ENCODE measurements around the gene PRKAR1A. TPM values are rescaled to one million over a fixed set of nuclear protein-coding genes. Genes with fewer than 3 reads are reported as not detected.

The PRKAR1A gene
- total RNA-seq (2021; fragmentation: NEBNext Ultra II Directional; extraction: Animal tissue kit (Norgen Biotek cat#: 25700)) (147 and 149 TPM in 2 replicates), polyA plus RNA-seq (2011; rRNA removed) (39.3 and 41.7 TPM in 2 replicates), polyA minus RNA-seq (2011; rRNA and poly(A)+ RNA removed) (106 and 131 TPM in 2 replicates)
- 97.8 TPM for polyA plus RNA-seq (2011; cell fraction: cytosol; rRNA removed)
- 71.6 TPM for polyA plus RNA-seq (2011; cell fraction: nucleus; rRNA removed)
- polyA plus RNA-seq (2012, experiment 1 of 2), result 130 to 145 TPM (median 136 TPM) in 4 replicates
- 18.5 TPM for polyA plus RNA-seq (2012, experiment 2 of 2)
- polyA plus RNA-seq (2013, experiment 1 of 2), result 54.5 TPM
- polyA plus RNA-seq (2013, experiment 2 of 2), result 56.0 TPM
- polyA minus RNA-seq (2011; cell fraction: cytosol; rRNA and poly(A)+ RNA removed), result 176 TPM
- polyA minus RNA-seq (2011; cell fraction: nucleus; rRNA and poly(A)+ RNA removed), result 124 TPM
- long read RNA-seq, experiment 1, full-length matches to known transcripts, result 22 of 78 reads
- long read RNA-seq, experiment 1, partial matches to known transcripts, result 24 of 78 reads
- long read RNA-seq, experiment 1, other reads (novel, unspliced or antisense), result 32 of 78 reads
- long read RNA-seq, experiment 2, full-length matches to known transcripts, result 18 of 93 reads
- long read RNA-seq, experiment 2, partial matches to known transcripts, result 64 of 93 reads
- long read RNA-seq, experiment 2, other reads (novel, unspliced or antisense), result 11 of 93 reads

- Histone ChIP-seq H3K79me2 (ENCODE audit: control insufficient read depth in 1 of 2, insufficient read depth in 2 of 2, low read length in 2 of 2) (peaks cover 4 to 46% of the 10 kb centered on the region in 2 experiments; a peak in 3 of 4 replicates), H2BK5ac (ENCODE audit: low read depth, low read length) (peak within 1 kb of the TSS; percentile 86), H4K5ac (ENCODE audit: insufficient read length, low read depth, low read length) (peak within 1 kb of the TSS; percentile 74), H3K9ac (replicated peaks in 1 of 4; ENCODE audit: extremely low read depth in 1 of 4, low read depth in 3 of 4, low read length in 3 of 4) (peak within 1 kb of the TSS; percentile 83 to 96 (median 94)), H3K4me2 (ENCODE audit: insufficient read depth in 1 of 2, low read depth in 2 of 2, low read length in 2 of 2) (peak within 1 kb of the TSS; percentile 83 to 94), H3K14ac (ENCODE audit: insufficient read length) (no peak within 1 kb of the TSS), H2BK15ac (ENCODE audit: low read length) (peak within 1 kb of the TSS; percentile 65; the same call in 1 of the 2 replicates), H3K4me3 (ENCODE audit: extremely low read depth in 1 of 4, insufficient read depth in 2 of 4, low read depth in 3 of 4, low read length in 4 of 4) (peak within 1 kb of the TSS; percentile 85 to 95 (median 90)), H3K18ac (ENCODE audit: extremely low read depth, low read length) (peak within 1 kb of the TSS; percentile 63), H2BK12ac (ENCODE audit: low read depth, low read length) (peak within 1 kb of the TSS; percentile 45), H3K79me1 (ENCODE audit: low read depth, low read length) (peaks cover 2% of the 10 kb centered on the region), H4K8ac (ENCODE audit: extremely low read depth, insufficient read depth, low read length) (peak within 1 kb of the TSS; percentile 99), H2BK20ac (ENCODE audit: low read length) (no peak within 1 kb of the TSS), H2AK5ac (ENCODE audit: low read depth, low read length) (peak within 1 kb of the TSS; percentile 40; the same call in 1 of the 2 replicates), H2AFZ (ENCODE audit: low read length) (peak within 1 kb of the TSS; percentile 88), H2BK120ac (replicated peaks; ENCODE audit: low read depth, low read length) (no peak within 1 kb of the TSS), H3K27me3 (replicated peaks in 1 of 4; ENCODE audit: control insufficient read depth in 3 of 4, extremely low read depth in 1 of 4, insufficient read depth in 3 of 4, low read length in 3 of 4) (no peaks in the 10 kb centered on the region), H3K23me2 (ENCODE audit: low read depth, low read length) (peaks cover 5% of the 10 kb centered on the region), H3K4ac (replicated peaks; ENCODE audit: insufficient read length, low read depth, low read length) (peak within 1 kb of the TSS; percentile 80), H3K23ac (ENCODE audit: insufficient read length) (no peak within 1 kb of the TSS), H3K9me3 (ENCODE audit: insufficient read depth in 2 of 2, low read depth in 1 of 2, low read length in 1 of 2) (peaks cover 3 to 4% of the 10 kb centered on the region in 2 experiments; a peak in 1 of 4 replicates), H3K27ac (ENCODE audit: low read depth, low read length) (peak within 1 kb of the TSS; percentile 99), H3K36me3 (ENCODE audit: control insufficient read depth in 2 of 4, insufficient read depth in 4 of 4, low read length in 3 of 4) (peaks cover 3 to 23% (median 13%) of the 10 kb centered on the region in 4 experiments; a peak in 6 of 8 replicates), H3K56ac (replicated peaks; ENCODE audit: insufficient read length, low read depth, low read length) (peak within 1 kb of the TSS; percentile 70), H4K91ac (replicated peaks; ENCODE audit: insufficient read length, low read length) (peak within 1 kb of the TSS; percentile 51), H3K4me1 (replicated peaks in 1 of 4; ENCODE audit: control insufficient read depth in 3 of 4, insufficient read depth in 4 of 4, low read length in 3 of 4) (peaks cover 0 to 7% (median 2%) of the 10 kb centered on the region in 4 experiments; a peak in 4 of 7 replicates), H4K20me1 (replicated peaks in 1 of 2; ENCODE audit: control insufficient read depth in 1 of 2, insufficient read depth in 2 of 2, low read length in 2 of 2) (peaks cover 2 to 3% of the 10 kb centered on the region in 2 experiments)
- DNase-seq (ENCODE audit: low read depth in 1 of 2, low spot score in 2 of 2), result peak; percentile 78 to 95
- 1% methylated on average over 33 of the region's 81 CpGs; no CpG with 5 or more reads in 1 of the 2 experiments for WGBS, 2 experiments (ENCODE audit: extremely low coverage in 1 of 2, insufficient coverage in 1 of 2, insufficient read length in 1 of 2, insufficient replicate concordance in 2 of 2, low coverage in 1 of 2, low lambda C conversion rate in 2 of 2, missing lambda C conversion rate in 1 of 2)
- POLR2A ChIA-PET (ENCODE audit: partially characterized antibody), result interaction anchor here (0.6 to 2.0 kb wide), 17 partner anchors 8 to 480 kb away, joined by 3 to 9 read pairs (median 4); partner anchors contain the start of gene WIPI1
- CTCF ChIA-PET (ENCODE audit: partially characterized antibody), result interaction anchor here (0.7 kb wide), 1 partner anchor 10 kb away, joined by 3 read pairs; no protein-coding TSS in a partner anchor
- FAIRE-seq, result no peak
- no peak for TF ChIP-seq RAD21 (IDR thresholded peaks at IDR 0.05 in 1 of 2, conservative IDR thresholded peaks at IDR 0.05 in 1 of 2; ENCODE audit: low read depth in 2 of 2, low read length in 2 of 2)
- TF ChIP-seq SRF (IDR thresholded peaks at IDR 0.05; ENCODE audit: low read depth, low read length), result no peak
Observed at GRCh38 chr17:68512247-68512959, at the start of gene PRKAR1A. Gene PRKAR1A (plus strand): TSS chr17:68512430. CDS start chr17:68515400, 2,970 bp downstream.
